K562 (cell line): ENCODE data around the gene FCHO2. TPM values are rescaled to one million over a fixed set of nuclear protein-coding genes. Genes with fewer than 3 reads are reported as not detected.

ENCODE experiments used
- ARID1B ChIP-seq: fragments of 450-650 bp; IDR thresholded peaks from 2 replicates; pipeline ENCODE4 v1.6.1; 2016; ENCODE audit warnings: antibody characterized with exemption, mild to moderate bottlenecking, inconsistent platforms
- MEF2A ChIP-seq: IDR thresholded peaks from 2 replicates; pipeline ENCODE4 v1.6.1; 2011; ENCODE audit warnings: low read depth, mild to moderate bottlenecking, low read length, moderate library complexity; ENCODE audit not compliant: control insufficient read depth
- NR4A1 ChIP-seq, 2 experiments: fragments of 250-450 bp in 1 of 2; fragments of 450-650 bp in 1 of 2; sonication (Bioruptor Pico) in 1 of 2; IDR thresholded peaks; 2 replicates each; pipeline versions ENCODE4 v1.4.0 to v1.6.1; 2016 to 2020; ENCODE audit warnings: mild to moderate bottlenecking in 2 of 2, missing compliant biosample characterization in 1 of 2, missing genetic modification characterization in 1 of 2, moderate library complexity in 1 of 2
- PCBP1 ChIP-seq: fragments of 200-400 bp; formaldehyde crosslinking; IDR thresholded peaks from 2 replicates; pipeline ENCODE4 v1.6.1; 2018; ENCODE audit warnings: mild to moderate bottlenecking, low read depth, low read length; ENCODE audit not compliant: poor library complexity, severe bottlenecking
- TAF9B ChIP-seq: fragments of 450-650 bp; IDR thresholded peaks from 2 replicates; pipeline ENCODE4 v1.6.1; 2018; ENCODE audit warnings: mild to moderate bottlenecking; ENCODE audit not compliant: partially characterized antibody
- ZBTB17 ChIP-seq: fragments of 450-650 bp; formaldehyde crosslinking; IDR thresholded peaks from 2 replicates; pipeline ENCODE4 v1.4.0; 2020; ENCODE audit warnings: mild to moderate bottlenecking
- ZFP1 ChIP-seq: fragments of 450-650 bp; formaldehyde crosslinking; IDR thresholded peaks from 2 replicates; pipeline ENCODE4 v1.4.0; 2020; ENCODE audit warnings: mild to moderate bottlenecking, mixed read lengths
- ZNF431 ChIP-seq: sonication (generic); formaldehyde crosslinking; IDR thresholded peaks from 2 replicates; pipeline ENCODE4 v1.8.0; 2022; ENCODE audit warnings: mild to moderate bottlenecking, missing genetic modification reagents
- ZNF766 ChIP-seq: fragments of 200-800 bp; sonication (Bioruptor generic); conservative IDR thresholded peaks from 2 replicates; pipeline ENCODE4 v1.6.1; 2016; ENCODE audit warnings: missing genetic modification characterization, missing compliant biosample characterization
- polyA plus RNA-seq, 8 experiments: library from polyadenylated mRNA; depleted of rRNA in 4 of 8; stranded (reverse) in 5 of 8; unstranded in 3 of 8; fragments of >200 nt; fragmentation: Nextera tagmentation in 2 of 8; fragmentation: Illumina TruSeq in 1 of 8; extraction: Ambion mirVana in 2 of 8; extraction: Trizol in 1 of 8; gene quantifications; 2 replicates each; pipeline versions ENCODE4 v1.2.1 to v1.2.3, GENCODE V29; 2011 to 2014; ENCODE audit warnings: inconsistent platforms in 1 of 8, missing spikeins in 1 of 8
- total RNA-seq, 7 experiments: library from RNA; depleted of rRNA in 6 of 7; stranded (reverse); fragments of >200 nt in 6 of 7; fragmentation: Illumina TruSeq in 2 of 7; extraction: Trizol in 2 of 7; gene quantifications; 2 replicates each; pipeline versions ENCODE4 v1.2.1 to v1.2.3, GENCODE V29; 2011 to 2021; ENCODE audit warnings: low replicate concordance in 1 of 7
- TF ChIP-seq, protein P1 (sequence below): fragments of 450-650 bp; IDR thresholded peaks from 2 replicates; pipeline ENCODE4 v1.6.1; 2016; ENCODE audit warnings: borderline replicate concordance
- TF ChIP-seq, protein P2 (sequence below): fragments of 450-650 bp; formaldehyde crosslinking; IDR thresholded peaks from 2 replicates; pipeline ENCODE4 v1.4.0; 2020; ENCODE audit warnings: mild to moderate bottlenecking, moderate library complexity
- TF ChIP-seq, protein P3 (sequence below): sonication (generic); formaldehyde crosslinking; IDR thresholded peaks from 2 replicates; pipeline ENCODE4 v1.8.1; 2023; ENCODE audit warnings: mild to moderate bottlenecking, missing genetic modification reagents
- TF ChIP-seq, protein P4 (sequence below): fragments of 200-800 bp; sonication (Bioruptor generic); IDR thresholded peaks from 2 replicates; pipeline ENCODE4 v1.6.1; 2016; ENCODE audit warnings: missing genetic modification characterization, missing compliant biosample characterization
- TF ChIP-seq, protein P5 (sequence below): fragments of 250-450 bp; sonication (Bioruptor Pico); IDR thresholded peaks from 2 replicates; pipeline ENCODE4 v1.8.0; 2021; ENCODE audit warnings: borderline replicate concordance, mild to moderate bottlenecking, moderate library complexity; ENCODE audit not compliant: poor library complexity, severe bottlenecking
- TF ChIP-seq, protein P6 (sequence below): IDR thresholded peaks from 2 replicates; pipeline ENCODE4 v1.6.1; 2011; ENCODE audit not compliant: insufficient read length; ENCODE audit errors: extremely low read depth

FCHO2 gene
- total and polyA plus RNA-seq, 9 of the 15 experiments (the other 6 are each of a cell fraction or from before 2014, with no cell fraction given), result 4.4 to 13.4 (median 8.3) TPM

DNA sequence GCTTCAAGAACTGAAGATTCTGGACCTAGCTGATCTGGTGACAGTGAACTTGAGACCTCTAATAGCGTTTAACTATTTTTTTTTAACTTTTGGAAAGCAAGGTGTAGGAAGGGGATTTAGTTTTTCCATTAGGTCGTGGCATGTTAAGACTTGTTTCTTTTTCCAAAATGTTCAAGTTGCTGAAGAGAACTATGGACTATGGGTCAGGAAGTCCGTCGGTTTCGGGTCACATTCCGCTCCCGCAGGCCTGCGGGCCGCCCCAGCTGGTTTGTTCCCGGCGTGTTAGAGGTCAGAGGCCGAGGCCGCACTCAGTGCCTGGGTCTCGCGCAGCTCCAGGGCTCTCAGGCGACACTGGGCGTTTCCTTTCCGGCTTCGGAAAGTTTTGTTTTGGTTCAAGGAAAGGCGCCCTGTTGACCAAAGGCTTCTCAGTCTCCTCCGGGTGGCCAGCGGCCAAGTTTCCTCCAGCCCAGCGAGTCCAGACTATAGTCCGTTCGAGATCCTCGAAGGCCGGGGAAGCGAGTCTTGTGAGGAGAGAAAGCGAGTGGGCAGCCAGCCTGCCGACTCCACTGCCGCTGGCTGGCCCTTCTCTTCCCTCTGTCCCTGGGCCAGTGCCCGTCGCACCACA is 586 bp upstream of the FCHO2 start (continued):
- peak; percentile 54 for TF ChIP-seq TAF9B
- no peak for TF ChIP-seq ARID1B
- TF ChIP-seq, protein P1, sequence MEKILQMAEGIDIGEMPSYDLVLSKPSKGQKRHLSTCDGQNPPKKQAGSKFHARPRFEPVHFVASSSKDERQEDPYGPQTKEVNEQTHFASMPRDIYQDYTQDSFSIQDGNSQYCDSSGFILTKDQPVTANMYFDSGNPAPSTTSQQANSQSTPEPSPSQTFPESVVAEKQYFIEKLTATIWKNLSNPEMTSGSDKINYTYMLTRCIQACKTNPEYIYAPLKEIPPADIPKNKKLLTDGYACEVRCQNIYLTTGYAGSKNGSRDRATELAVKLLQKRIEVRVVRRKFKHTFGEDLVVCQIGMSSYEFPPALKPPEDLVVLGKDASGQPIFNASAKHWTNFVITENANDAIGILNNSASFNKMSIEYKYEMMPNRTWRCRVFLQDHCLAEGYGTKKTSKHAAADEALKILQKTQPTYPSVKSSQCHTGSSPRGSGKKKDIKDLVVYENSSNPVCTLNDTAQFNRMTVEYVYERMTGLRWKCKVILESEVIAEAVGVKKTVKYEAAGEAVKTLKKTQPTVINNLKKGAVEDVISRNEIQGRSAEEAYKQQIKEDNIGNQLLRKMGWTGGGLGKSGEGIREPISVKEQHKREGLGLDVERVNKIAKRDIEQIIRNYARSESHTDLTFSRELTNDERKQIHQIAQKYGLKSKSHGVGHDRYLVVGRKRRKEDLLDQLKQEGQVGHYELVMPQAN, result 0 out of 2 replicates have a peak, but pooled peaks have one; percentile 35
- TF ChIP-seq, protein P2, sequence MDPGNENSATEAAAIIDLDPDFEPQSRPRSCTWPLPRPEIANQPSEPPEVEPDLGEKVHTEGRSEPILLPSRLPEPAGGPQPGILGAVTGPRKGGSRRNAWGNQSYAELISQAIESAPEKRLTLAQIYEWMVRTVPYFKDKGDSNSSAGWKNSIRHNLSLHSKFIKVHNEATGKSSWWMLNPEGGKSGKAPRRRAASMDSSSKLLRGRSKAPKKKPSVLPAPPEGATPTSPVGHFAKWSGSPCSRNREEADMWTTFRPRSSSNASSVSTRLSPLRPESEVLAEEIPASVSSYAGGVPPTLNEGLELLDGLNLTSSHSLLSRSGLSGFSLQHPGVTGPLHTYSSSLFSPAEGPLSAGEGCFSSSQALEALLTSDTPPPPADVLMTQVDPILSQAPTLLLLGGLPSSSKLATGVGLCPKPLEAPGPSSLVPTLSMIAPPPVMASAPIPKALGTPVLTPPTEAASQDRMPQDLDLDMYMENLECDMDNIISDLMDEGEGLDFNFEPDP, result no peak
- TF ChIP-seq ZNF431 (CRISPR knock-in tag), result no peak
- TF ChIP-seq MEF2A, result no peak
- TF ChIP-seq, protein P3, sequence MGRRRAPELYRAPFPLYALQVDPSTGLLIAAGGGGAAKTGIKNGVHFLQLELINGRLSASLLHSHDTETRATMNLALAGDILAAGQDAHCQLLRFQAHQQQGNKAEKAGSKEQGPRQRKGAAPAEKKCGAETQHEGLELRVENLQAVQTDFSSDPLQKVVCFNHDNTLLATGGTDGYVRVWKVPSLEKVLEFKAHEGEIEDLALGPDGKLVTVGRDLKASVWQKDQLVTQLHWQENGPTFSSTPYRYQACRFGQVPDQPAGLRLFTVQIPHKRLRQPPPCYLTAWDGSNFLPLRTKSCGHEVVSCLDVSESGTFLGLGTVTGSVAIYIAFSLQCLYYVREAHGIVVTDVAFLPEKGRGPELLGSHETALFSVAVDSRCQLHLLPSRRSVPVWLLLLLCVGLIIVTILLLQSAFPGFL (CRISPR knock-in tag), result no peak
- no peak for TF ChIP-seq ZBTB17 (CRISPR knock-in tag)
- no peak for TF ChIP-seq ZNF766 (CRISPR knock-in tag)
- TF ChIP-seq, protein P4, sequence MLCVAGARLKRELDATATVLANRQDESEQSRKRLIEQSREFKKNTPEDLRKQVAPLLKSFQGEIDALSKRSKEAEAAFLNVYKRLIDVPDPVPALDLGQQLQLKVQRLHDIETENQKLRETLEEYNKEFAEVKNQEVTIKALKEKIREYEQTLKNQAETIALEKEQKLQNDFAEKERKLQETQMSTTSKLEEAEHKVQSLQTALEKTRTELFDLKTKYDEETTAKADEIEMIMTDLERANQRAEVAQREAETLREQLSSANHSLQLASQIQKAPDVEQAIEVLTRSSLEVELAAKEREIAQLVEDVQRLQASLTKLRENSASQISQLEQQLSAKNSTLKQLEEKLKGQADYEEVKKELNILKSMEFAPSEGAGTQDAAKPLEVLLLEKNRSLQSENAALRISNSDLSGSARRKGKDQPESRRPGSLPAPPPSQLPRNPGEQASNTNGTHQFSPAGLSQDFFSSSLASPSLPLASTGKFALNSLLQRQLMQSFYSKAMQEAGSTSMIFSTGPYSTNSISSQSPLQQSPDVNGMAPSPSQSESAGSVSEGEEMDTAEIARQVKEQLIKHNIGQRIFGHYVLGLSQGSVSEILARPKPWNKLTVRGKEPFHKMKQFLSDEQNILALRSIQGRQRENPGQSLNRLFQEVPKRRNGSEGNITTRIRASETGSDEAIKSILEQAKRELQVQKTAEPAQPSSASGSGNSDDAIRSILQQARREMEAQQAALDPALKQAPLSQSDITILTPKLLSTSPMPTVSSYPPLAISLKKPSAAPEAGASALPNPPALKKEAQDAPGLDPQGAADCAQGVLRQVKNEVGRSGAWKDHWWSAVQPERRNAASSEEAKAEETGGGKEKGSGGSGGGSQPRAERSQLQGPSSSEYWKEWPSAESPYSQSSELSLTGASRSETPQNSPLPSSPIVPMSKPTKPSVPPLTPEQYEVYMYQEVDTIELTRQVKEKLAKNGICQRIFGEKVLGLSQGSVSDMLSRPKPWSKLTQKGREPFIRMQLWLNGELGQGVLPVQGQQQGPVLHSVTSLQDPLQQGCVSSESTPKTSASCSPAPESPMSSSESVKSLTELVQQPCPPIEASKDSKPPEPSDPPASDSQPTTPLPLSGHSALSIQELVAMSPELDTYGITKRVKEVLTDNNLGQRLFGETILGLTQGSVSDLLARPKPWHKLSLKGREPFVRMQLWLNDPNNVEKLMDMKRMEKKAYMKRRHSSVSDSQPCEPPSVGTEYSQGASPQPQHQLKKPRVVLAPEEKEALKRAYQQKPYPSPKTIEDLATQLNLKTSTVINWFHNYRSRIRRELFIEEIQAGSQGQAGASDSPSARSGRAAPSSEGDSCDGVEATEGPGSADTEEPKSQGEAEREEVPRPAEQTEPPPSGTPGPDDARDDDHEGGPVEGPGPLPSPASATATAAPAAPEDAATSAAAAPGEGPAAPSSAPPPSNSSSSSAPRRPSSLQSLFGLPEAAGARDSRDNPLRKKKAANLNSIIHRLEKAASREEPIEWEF (CRISPR knock-in tag), result no peak
- no peak for TF ChIP-seq ZFP1 (CRISPR knock-in tag)
- TF ChIP-seq, protein P5, sequence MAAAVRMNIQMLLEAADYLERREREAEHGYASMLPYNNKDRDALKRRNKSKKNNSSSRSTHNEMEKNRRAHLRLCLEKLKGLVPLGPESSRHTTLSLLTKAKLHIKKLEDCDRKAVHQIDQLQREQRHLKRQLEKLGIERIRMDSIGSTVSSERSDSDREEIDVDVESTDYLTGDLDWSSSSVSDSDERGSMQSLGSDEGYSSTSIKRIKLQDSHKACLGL (CRISPR knock-in tag), result no peak
- TF ChIP-seq NR4A1 (CRISPR knock-in tag; IDR thresholded peaks at IDR 0.05), result no peak
- no peak for TF ChIP-seq NR4A1 (tag; IDR thresholded peaks at IDR 0.05)
- TF ChIP-seq, protein P6, sequence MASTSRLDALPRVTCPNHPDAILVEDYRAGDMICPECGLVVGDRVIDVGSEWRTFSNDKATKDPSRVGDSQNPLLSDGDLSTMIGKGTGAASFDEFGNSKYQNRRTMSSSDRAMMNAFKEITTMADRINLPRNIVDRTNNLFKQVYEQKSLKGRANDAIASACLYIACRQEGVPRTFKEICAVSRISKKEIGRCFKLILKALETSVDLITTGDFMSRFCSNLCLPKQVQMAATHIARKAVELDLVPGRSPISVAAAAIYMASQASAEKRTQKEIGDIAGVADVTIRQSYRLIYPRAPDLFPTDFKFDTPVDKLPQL, result no peak
- no peak for TF ChIP-seq PCBP1
